OCI-LY3 (cell line): ENCODE data around the gene TMEM53.

Source experiments
- H2AFZ ChIP-seq: fragments of 200-600, 300-600 bp; shearing (Covaris generic); 2 replicates; pipeline ENCODE4 v1.6.0; 2014; ENCODE audit warnings: antibody characterized with exemption, low read depth, low read length
- H3K27ac ChIP-seq: fragments of 200-600, 300-600 bp; sonication (generic); 2 replicates; pipeline ENCODE4 v1.5.1; 2014; ENCODE audit warnings: mild to moderate bottlenecking, low read length, moderate library complexity, mixed read lengths
- H3K27me3 ChIP-seq: fragments of 200-600, 300-600 bp; sonication (generic); 2 replicates; pipeline ENCODE4 v1.6.1; 2014; ENCODE audit warnings: low read depth, low read length, mixed read lengths
- H3K36me3 ChIP-seq: fragments of 200-600, 300-600 bp; sonication (generic); replicated peaks from 2 replicates; pipeline ENCODE3; 2014; ENCODE audit warnings: low read depth, low read length, mixed read lengths
- H3K4me1 ChIP-seq: fragments of 300-600, 200-600 bp; sonication (generic); 2 replicates; pipeline ENCODE4 v1.6.1; 2014; ENCODE audit warnings: low read length, mixed read lengths
- H3K4me2 ChIP-seq: fragments of 200-600, 300-600 bp; sonication (generic); 2 replicates; pipeline ENCODE4 v1.6.1; 2014; ENCODE audit warnings: low read length, mixed read lengths
- H3K4me3 ChIP-seq: fragments of 300-600, 200-600 bp; sonication (generic); 2 replicates; pipeline ENCODE4 v1.5.1; 2014; ENCODE audit warnings: antibody characterized with exemption, mild to moderate bottlenecking, low read length, moderate library complexity
- H3K79me2 ChIP-seq: fragments of 300-600, 200-600 bp; shearing (Covaris generic); 2 replicates; pipeline ENCODE4 v1.6.1; 2014; ENCODE audit warnings: mild to moderate bottlenecking, low read length, mixed read lengths
- H3K9ac ChIP-seq: fragments of 300-600, 200-600 bp; shearing (Covaris generic); 2 replicates; pipeline ENCODE4 v1.6.0; 2014; ENCODE audit warnings: mild to moderate bottlenecking, low read length, moderate library complexity
- H3K9me3 ChIP-seq: fragments of 200-600, 300-600 bp; shearing (Covaris generic); 2 replicates; pipeline ENCODE4 v1.6.1; 2014; ENCODE audit warnings: low read length, mixed read lengths; ENCODE audit not compliant: insufficient read depth
- H4K20me1 ChIP-seq: fragments of 200-600, 300-600 bp; sonication (generic); 2 replicates; pipeline ENCODE4 v1.6.1; 2016; ENCODE audit warnings: low read length, mixed read lengths; ENCODE audit not compliant: insufficient read depth
- CTCF ChIP-seq: fragments of 200-600, 300-600 bp; sonication (generic); IDR thresholded peaks from 2 replicates; pipeline ENCODE4 v1.5.1; 2014; ENCODE audit warnings: antibody characterized with exemption, low read length, low read depth
- EZH2phosphoT487 ChIP-seq: fragments of 200-600 bp; shearing (Covaris generic); IDR thresholded peaks from 2 replicates; pipeline ENCODE4 v1.6.1; 2018; ENCODE audit warnings: antibody characterized with exemption, mixed run types, low read depth

TMEM53 gene

GRCh38 chr1:44603718-44604117 lies 70.6 kb downstream of the TMEM53 start:
- TF ChIP-seq CTCF (no peak), EZH2phosphoT487 (no peak)

More at GRCh38 chr1:44603718-44604117, 70.6 kb downstream of the TMEM53 start:
- no peak overlapping the region for H2AFZ ChIP-seq
- no peak overlapping the region for H3K4me3 ChIP-seq
- no peak overlapping the region for H3K27ac ChIP-seq
- no peaks in the 10 kb centered on the region for H3K4me1 ChIP-seq
- H4K20me1 ChIP-seq, result no peaks in the 10 kb centered on the region
- H3K79me2 ChIP-seq, result no peaks in the 10 kb centered on the region
- H3K36me3 ChIP-seq, result no peaks in the 10 kb centered on the region
- no peaks in the 10 kb centered on the region for H3K9me3 ChIP-seq
- no peak overlapping the region for H3K4me2 ChIP-seq
- no peaks in the 10 kb centered on the region; the same call in 1 of the 2 replicates for H3K27me3 ChIP-seq
- H3K9ac ChIP-seq, result no peak overlapping the region
